PC-9 (cell line): ENCODE results near the gene PANX2. TPM values are rescaled to one million over a fixed set of nuclear protein-coding genes. Genes with fewer than 3 reads are reported as not detected.

Experiments
- BruUV-seq: library from RNA; stranded (reverse); fragments of 400-500 nt; replicated peaks from 2 replicates; lab custom pipeline; 2021; lab: Mats Ljungman, UMichigan
- CTCF ChIA-PET: fragments of 300-600 bp; sonication (Branson Sonifier 250); formaldehyde crosslinking; loops from one replicate; lab custom pipeline; 2022; ENCODE audit warnings: antibody characterized with exemption; lab: Charles Lee
- POLR2A ChIA-PET: fragments of 300-600 bp; sonication (Branson Sonifier 250); formaldehyde crosslinking; loops from one replicate; lab custom pipeline; 2022; ENCODE audit warnings: antibody characterized with exemption; ENCODE audit not compliant: unreplicated experiment; lab: Charles Lee
- DNase-seq, 2 experiments: peaks; one replicate each; pipeline versions ENCODE4 v3.0.0 to v3.0.0-alpha.2; 2015 to 2022; ENCODE audit warnings: mixed read lengths in 1 of 2
- H2AFZ ChIP-seq: fragments of 200-600 bp; sonication (generic); 2 replicates; pipeline ENCODE4 v1.8.1; 2017; ENCODE audit warnings: antibody characterized with exemption
- H3F3A ChIP-seq: fragments of 200-600 bp; sonication (generic); 2 replicates; pipeline ENCODE4 v1.8.1; 2017; ENCODE audit warnings: antibody characterized with exemption, mild to moderate bottlenecking, low read depth; ENCODE audit not compliant: insufficient read depth
- H3K27ac ChIP-seq: fragments of 200-600 bp; sonication (generic); 2 replicates; pipeline ENCODE4 v1.6.1; 2016; ENCODE audit warnings: mixed run types
- H3K27me3 ChIP-seq: fragments of 200-600 bp; sonication (generic); 2 replicates; pipeline ENCODE4 v1.6.1; 2016; ENCODE audit warnings: low read depth, mixed run types; ENCODE audit not compliant: insufficient read depth
- H3K36me3 ChIP-seq: fragments of 200-600 bp; sonication (generic); 2 replicates; pipeline ENCODE4 v1.6.1; 2016; ENCODE audit warnings: low read depth, mixed run types
- H3K4me1 ChIP-seq: fragments of 200-600 bp; sonication (generic); replicated peaks from 2 replicates; pipeline ENCODE4 v1.6.1; 2016; ENCODE audit warnings: mixed run types; ENCODE audit not compliant: insufficient read depth
- H3K4me2 ChIP-seq: fragments of 200-600 bp; sonication (generic); 2 replicates; pipeline ENCODE4 v1.6.1; 2017; ENCODE audit warnings: mixed run types
- H3K4me3 ChIP-seq: fragments of 200-600 bp; sonication (generic); 2 replicates; pipeline ENCODE4 v1.6.1; 2016; ENCODE audit warnings: mixed run types
- H3K79me2 ChIP-seq: fragments of 200-600 bp; sonication (generic); 2 replicates; pipeline ENCODE4 v1.6.1; 2017; ENCODE audit warnings: low read depth, mixed run types
- H3K9me2 ChIP-seq: fragments of 200-600 bp; sonication (generic); 2 replicates; pipeline ENCODE4 v1.8.1; 2017; ENCODE audit warnings: mild to moderate bottlenecking; ENCODE audit not compliant: insufficient read depth
- H3K9me3 ChIP-seq: fragments of 200-600 bp; sonication (generic); 2 replicates; pipeline ENCODE4 v1.8.1; 2016; ENCODE audit warnings: low read depth; ENCODE audit not compliant: insufficient read depth
- H4K20me1 ChIP-seq: fragments of 200-600 bp; sonication (generic); 2 replicates; pipeline ENCODE4 v1.8.1; 2017; ENCODE audit not compliant: insufficient read depth
- EZH2 ChIP-seq: fragments of 200-600 bp; sonication (generic); IDR thresholded peaks from 2 replicates; pipeline ENCODE4 v1.8.0; 2017; ENCODE audit warnings: antibody characterized with exemption, low read depth
- intact Hi-C: fragments of 100-400 bp; cut with micrococcal nuclease; formaldehyde crosslinking; loops from one replicate; pipeline ENCODE4 v1.10.0; 2022; ENCODE audit not compliant: unreplicated experiment
- total RNA-seq: library from RNA; stranded (reverse); gene quantifications from 2 replicates; pipeline ENCODE4 v1.2.3, GENCODE V29; 2021
- TF ChIP-seq, protein P1 (sequence below): fragments of 200-600 bp; sonication (generic); conservative IDR thresholded peaks from 2 replicates; pipeline ENCODE4 v1.6.1; 2017; ENCODE audit warnings: mixed run types, antibody characterized with exemption, mild to moderate bottlenecking, moderate library complexity

Gene PANX2
- total RNA-seq, 1 experiment from 2014 or later = 51.7 TPM

DNA sequence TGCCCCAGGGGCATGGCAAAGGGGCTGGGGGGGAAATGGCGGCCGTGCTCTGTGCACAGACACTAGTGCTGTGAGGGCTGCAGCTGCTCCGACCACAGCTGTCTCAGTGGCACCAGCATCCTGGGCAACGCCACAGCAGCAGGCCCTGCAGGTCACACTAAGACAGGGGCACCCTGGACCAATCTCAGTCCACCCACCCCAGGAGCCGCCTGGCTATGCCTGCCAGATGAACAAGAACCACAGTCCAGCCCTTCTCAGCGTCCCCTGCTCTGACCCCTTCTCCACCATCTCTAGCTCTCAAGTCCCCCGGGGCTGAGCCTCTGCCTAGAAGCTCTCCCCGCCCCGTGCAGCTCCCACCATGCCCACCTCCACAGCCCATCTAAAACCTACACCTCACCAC is 57.8 kb downstream of the PANX2 start:
- DNase-seq = no peak
- ChIA-PET POLR2A (interaction anchor here (0.5 kb wide), 1 partner anchor 224 kb away, joined by 3 read pairs; no protein-coding TSS in a partner anchor), CTCF (no interaction called here)
- no peak overlapping the region for H2AFZ ChIP-seq
- H3K9me2 ChIP-seq = no peaks in the 10 kb centered on the region
- H3K27me3 ChIP-seq = no peaks in the 10 kb centered on the region
- 0 out of 2 replicates have a peak, but pooled peaks cover under 1% of the 10 kb centered on the region for H3K79me2 ChIP-seq
- H3K4me3 ChIP-seq = no peak overlapping the region
- no peak for TF ChIP-seq EZH2
- TF ChIP-seq, protein P1, sequence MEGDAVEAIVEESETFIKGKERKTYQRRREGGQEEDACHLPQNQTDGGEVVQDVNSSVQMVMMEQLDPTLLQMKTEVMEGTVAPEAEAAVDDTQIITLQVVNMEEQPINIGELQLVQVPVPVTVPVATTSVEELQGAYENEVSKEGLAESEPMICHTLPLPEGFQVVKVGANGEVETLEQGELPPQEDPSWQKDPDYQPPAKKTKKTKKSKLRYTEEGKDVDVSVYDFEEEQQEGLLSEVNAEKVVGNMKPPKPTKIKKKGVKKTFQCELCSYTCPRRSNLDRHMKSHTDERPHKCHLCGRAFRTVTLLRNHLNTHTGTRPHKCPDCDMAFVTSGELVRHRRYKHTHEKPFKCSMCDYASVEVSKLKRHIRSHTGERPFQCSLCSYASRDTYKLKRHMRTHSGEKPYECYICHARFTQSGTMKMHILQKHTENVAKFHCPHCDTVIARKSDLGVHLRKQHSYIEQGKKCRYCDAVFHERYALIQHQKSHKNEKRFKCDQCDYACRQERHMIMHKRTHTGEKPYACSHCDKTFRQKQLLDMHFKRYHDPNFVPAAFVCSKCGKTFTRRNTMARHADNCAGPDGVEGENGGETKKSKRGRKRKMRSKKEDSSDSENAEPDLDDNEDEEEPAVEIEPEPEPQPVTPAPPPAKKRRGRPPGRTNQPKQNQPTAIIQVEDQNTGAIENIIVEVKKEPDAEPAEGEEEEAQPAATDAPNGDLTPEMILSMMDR = no peak
- no peak overlapping the region for H3K27ac ChIP-seq
- intact Hi-C loops = no loop called here
- no peak overlapping the region for H3K4me2 ChIP-seq
- no peaks in the 10 kb centered on the region; the same call in 1 of the 2 replicates for H3F3A ChIP-seq
- no peaks in the 10 kb centered on the region for H3K9me3 ChIP-seq
- no TSS peak for BruUV-seq
- peaks cover 40% of the 10 kb centered on the region for H4K20me1 ChIP-seq
- no peaks in the 10 kb centered on the region for H3K4me1 ChIP-seq
- H3K36me3 ChIP-seq = peaks cover 13% of the 10 kb centered on the region

DNA sequence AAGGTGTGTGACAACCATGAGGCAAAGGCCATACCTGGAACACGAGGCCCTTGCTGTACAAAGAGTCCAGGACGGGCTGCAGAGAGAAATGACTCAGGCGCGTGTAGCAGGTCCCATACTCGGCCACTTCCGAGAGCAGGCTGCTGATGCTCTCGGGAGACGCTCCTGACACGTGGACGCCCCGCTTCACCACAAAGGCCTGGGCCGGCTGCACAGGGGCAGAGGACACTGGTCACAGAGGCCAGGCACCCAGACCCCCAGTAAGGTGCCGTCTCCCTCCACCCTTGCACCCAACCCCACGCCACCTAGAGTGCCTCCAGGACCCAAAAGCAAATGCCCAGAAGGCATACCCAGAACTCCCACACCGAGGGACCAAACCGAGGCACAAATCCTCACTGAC is 58.8 kb downstream of the PANX2 start:
- Histone ChIP-seq H4K20me1 (peaks cover 37% of the 10 kb centered on the region; the same call in 1 of the 2 replicates), H3F3A (no peaks in the 10 kb centered on the region; the same call in 1 of the 2 replicates), H3K4me3 (no peak overlapping the region), H2AFZ (no peak overlapping the region), H3K27me3 (no peaks in the 10 kb centered on the region), H3K9me3 (no peaks in the 10 kb centered on the region), H3K4me2 (no peak overlapping the region), H3K27ac (no peak overlapping the region), H3K36me3 (peaks cover 6% of the 10 kb centered on the region; the same call in 1 of the 2 replicates), H3K79me2 (peaks cover 7% of the 10 kb centered on the region), H3K4me1 (no peaks in the 10 kb centered on the region), H3K9me2 (no peaks in the 10 kb centered on the region)
- TF ChIP-seq EZH2 = no peak
- TF ChIP-seq, protein P1 = no peak
- BruUV-seq = no TSS peak
- no peak for DNase-seq
- ChIA-PET CTCF (no interaction called here), POLR2A (no interaction called here)
- intact Hi-C loops = no loop called here

Other genes starting within 250 kb of the PANX2 start
- 67.0 and 84.8 TPM in 2 replicates for gene PIM3, start 210.0 kb upstream of the PANX2 start, total RNA-seq
- not detected in 2 replicates for gene IL17REL, start 158.0 kb upstream of the PANX2 start, total RNA-seq
- not detected in 2 replicates for gene TTLL8, start 112.4 kb upstream of the PANX2 start, total RNA-seq
- not detected in 2 replicates for gene MLC1, start 85.3 kb upstream of the PANX2 start, total RNA-seq
- gene MOV10L1, start 80.7 kb upstream of the PANX2 start, total RNA-seq = not detected in 2 replicates
- gene TRABD, start 15.2 kb downstream of the PANX2 start, total RNA-seq = 68.2 and 78.8 TPM in 2 replicates
- gene SELENOO, start 30.3 kb downstream of the PANX2 start, total RNA-seq = 27.4 and 36.2 TPM in 2 replicates
- gene TUBGCP6, start 74.3 kb downstream of the PANX2 start, total RNA-seq = 31.3 and 34.8 TPM in 2 replicates
- gene HDAC10, start 80.5 kb downstream of the PANX2 start, total RNA-seq = 80.5 and 101 TPM in 2 replicates
- gene MAPK12, start 91.0 kb downstream of the PANX2 start, total RNA-seq = 48.5 and 61.1 TPM in 2 replicates
- gene MAPK11, start 99.6 kb downstream of the PANX2 start, total RNA-seq = 5.5 and 10.0 TPM in 2 replicates
- 250 and 260 TPM in 2 replicates for gene PLXNB2, start 136.9 kb downstream of the PANX2 start, total RNA-seq
- gene DENND6B, start 156.3 kb downstream of the PANX2 start, total RNA-seq = 12.1 and 14.3 TPM in 2 replicates
- 49.2 and 51.2 TPM in 2 replicates for gene PPP6R2, start 172.6 kb downstream of the PANX2 start, total RNA-seq